Adrenal gland (tissue), 5 donors: Measurements from ENCODE around the gene MTIF2.
"Not testable (repeated sequence)": the region's sequence is repeated elsewhere in the genome, so short reads cannot be mapped to it uniquely, and the experiment has no call there.

ENCODE experiments used
- CTCF ChIP-seq, 6 experiments: fragments of 450-650 bp in 4 of 6; fragments of 200-600 bp in 2 of 6; sonication (generic) in 1 of 6; IDR thresholded peaks; 1 replicate in 5 of 6; 2 replicates in 1 of 6; pipeline versions ENCODE4 v1.5.1 to v1.8.0; 2016 to 2021; ENCODE audit warnings: antibody characterized with exemption in 6 of 6, mild to moderate bottlenecking in 2 of 6, moderate library complexity in 1 of 6
- POLR2A ChIP-seq, 2 donors: fragments of 450-650 bp; IDR thresholded peaks; one replicate each; pipeline ENCODE4 v1.6.1; 2017; ENCODE audit warnings: antibody characterized with exemption in 2 of 2, mild to moderate bottlenecking in 2 of 2, moderate library complexity in 1 of 2
- donor health status: DM: no; HTN: no; CAD: no.

DNA sequence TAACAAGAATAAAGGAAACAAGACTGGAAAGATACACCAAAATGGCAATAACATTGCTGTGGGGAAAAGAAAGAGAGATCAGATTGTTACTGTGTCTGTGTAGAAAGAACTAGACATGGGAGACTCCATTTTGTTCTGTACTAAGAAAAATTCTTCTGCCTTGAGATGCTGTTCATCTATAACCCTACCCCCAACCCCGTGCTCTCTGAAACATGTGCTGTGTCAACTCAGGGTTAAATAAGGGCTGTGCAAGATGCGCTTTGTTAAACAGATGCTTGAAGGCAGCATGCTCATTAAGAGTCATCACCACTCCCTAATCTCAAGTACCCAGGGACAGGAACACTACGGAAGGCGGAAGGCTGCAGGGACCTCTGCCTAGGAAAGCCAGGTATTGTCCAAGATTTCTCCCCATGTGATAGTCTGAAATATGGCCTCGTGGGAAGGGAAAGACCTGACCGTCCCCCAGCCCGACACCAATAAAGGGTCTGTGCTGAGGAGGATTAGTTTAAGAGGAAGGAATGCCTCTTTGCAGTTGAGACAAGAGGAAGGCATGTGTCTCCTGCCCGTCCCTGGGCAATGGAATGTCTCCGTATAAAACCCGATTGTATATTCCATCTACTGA, 10.3 kb upstream of the MTIF2 start:
- TF ChIP-seq POLR2A, CTCF (IDR thresholded peaks at IDR 0.05): not testable (repeated sequence)
